ENCODE results near the gene CSTF1.

DNA sequence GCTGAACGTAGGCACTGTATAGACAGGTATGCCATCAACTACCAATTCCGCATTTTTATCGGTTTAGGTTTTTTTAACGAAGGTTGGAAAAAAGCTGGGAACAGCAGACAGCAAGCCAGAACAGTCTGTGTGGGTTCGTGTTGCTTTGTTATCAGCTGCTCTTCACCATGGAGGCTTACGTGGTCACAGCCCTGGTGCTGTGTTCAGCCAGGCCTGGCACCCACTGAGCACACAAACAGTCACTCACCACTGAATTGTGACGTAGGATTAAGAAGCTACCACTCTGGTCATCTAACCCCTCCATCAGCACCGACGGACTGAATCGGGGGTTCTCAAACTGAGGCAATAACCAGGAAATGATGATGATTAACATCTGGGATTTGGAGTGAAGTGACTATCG, 20.5 kb upstream of the CSTF1 start:
- TF ChIP-seq CTCF (conservative IDR thresholded peaks at IDR 0.05 in 1 of 2, IDR thresholded peaks at IDR 0.05 in 1 of 2; ENCODE audit: extremely low read depth in 1 of 2, insufficient read depth in 1 of 2, low read depth in 1 of 2, low read length in 2 of 2): no peak
- no peak for TF ChIP-seq EZH2 (IDR thresholded peaks at IDR 0.05; ENCODE audit: borderline replicate concordance, low read length)

All from mammary epithelial cell (primary cell).